KOPT-K1 (cell line): ENCODE data around the gene CDKAL1.
A peak's percentile ranks its signal among the peaks of the same experiment; 100 is the strongest.
"Not testable (repeated sequence)": the region's sequence is repeated elsewhere in the genome, so short reads cannot be mapped to it uniquely, and the experiment has no call there.

Source experiments
- H3K27ac ChIP-seq: fragments of 200-600 bp; sonication (generic); 2 replicates; pipeline ENCODE4 v1.5.1; 2016; ENCODE audit warnings: antibody characterized with exemption, mild to moderate bottlenecking, low read depth, low read length; ENCODE audit not compliant: poor library complexity, severe bottlenecking
- H3K36me3 ChIP-seq: fragments of 200-600 bp; sonication (generic); 2 replicates; pipeline ENCODE4 v1.5.1; 2017; ENCODE audit warnings: antibody characterized with exemption, mild to moderate bottlenecking, low read length, moderate library complexity; ENCODE audit not compliant: insufficient read depth
- H3K9me3 ChIP-seq: fragments of 200-600 bp; sonication (generic); 2 replicates; pipeline ENCODE4 v1.5.1; 2017; ENCODE audit warnings: antibody characterized with exemption, low read length, mild to moderate bottlenecking; ENCODE audit not compliant: insufficient read depth, poor library complexity, severe bottlenecking

The CDKAL1 gene

DNA sequence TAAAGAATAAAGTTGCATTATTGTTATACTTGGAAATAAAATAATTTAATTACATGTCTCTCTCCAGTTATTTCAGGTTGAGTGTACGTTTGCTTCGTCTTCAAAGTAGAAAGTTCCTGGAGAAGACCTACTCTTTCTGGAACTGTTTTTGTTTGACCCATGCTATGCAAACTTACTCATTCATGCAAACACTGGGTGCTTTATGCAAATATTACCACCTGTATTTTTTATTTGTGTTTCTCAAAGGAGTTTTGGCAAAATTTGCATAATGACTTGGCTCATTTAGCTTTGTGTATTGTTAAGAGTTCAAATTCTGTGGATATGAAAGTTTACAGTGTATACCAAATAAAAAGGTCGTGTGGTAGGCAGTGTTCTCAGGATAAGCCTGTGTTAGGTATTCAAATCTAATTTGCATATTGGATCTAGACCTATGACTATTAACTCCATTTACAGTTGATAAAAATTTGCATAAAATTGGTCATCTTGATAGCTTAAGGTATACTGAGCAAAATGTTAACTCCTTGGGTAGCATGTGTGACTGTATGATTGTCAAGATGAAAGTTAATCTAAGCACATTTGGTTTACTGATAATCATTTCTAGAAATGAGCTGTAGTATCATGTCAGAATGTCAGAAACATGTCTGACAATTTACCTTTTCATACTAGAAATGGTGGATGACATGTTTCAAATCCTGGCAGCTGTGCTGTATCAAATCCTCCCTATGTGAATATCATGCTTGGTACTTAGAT lies 65.2 kb downstream of the CDKAL1 start:
- Histone ChIP-seq H3K36me3 (peaks cover 10% of the 10 kb centered on the region; the same call in 1 of the 2 replicates), H3K9me3 (peaks cover 5% of the 10 kb centered on the region), H3K27ac (no peak overlapping the region)

DNA sequence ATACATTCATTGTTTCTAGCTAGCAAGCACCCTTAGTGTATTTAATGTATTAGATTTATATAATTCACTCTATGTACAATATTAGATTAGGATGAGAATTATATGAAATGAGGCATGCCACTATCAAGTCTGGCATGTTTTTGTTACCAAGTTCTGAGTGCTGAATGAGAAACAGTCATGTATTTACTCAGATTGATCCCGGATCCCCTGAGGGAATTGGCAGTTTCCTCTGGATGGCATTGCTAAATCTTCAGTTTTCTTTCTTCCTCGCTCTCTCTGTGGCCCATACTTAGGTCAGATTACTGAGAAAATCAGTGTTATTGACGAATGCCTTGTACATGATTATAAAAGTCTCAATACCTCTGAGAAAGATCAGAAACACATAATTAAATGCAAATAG lies 66.6 kb downstream of the CDKAL1 start:
- Histone ChIP-seq H3K27ac (no peak overlapping the region), H3K9me3 (no peaks in the 10 kb centered on the region), H3K36me3 (peaks cover 7% of the 10 kb centered on the region; the same call in 1 of the 2 replicates)

DNA sequence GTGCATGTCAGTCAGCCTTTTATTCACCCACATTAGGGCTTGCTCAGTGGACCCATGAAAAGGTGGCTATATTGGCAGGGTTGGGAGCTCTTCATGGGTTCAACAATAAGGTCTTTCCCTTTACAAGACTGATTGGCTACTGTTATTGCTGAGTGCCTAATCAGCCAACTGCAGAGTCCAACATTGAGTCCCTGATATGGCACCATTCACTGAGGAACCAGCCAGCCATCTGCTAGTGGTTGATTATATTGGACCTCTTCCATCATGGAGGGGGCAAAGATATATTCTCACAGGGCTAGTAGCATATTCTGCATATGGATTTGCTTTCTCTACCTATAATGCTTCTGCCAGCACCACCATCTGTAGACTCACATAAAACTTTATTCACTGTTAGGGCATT lies 69.9 kb downstream of the CDKAL1 start:
- Histone ChIP-seq H3K36me3 (no peaks in the 10 kb centered on the region), H3K27ac (no peak overlapping the region), H3K9me3 (no peaks in the 10 kb centered on the region)

DNA sequence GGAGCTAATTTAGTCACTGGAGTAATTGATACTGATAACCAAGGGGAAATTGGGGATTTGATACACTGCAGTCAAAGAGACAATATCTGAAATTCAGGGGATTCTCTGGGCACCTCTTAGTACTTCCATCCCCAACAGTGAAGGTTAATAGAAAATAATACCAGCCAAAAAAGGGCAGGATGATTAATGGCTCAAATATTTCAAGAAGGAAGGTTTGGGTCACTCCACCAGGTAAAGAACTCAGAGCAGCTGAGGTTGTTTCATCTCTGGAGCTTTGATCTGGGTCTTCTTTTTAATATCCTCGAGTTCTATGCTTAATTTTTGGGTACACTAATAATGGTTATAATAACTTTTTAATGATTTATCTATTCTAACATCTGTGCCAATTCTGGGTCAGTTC lies 70.8 kb downstream of the CDKAL1 start:
- Histone ChIP-seq H3K27ac (no peak overlapping the region), H3K9me3 (no peaks in the 10 kb centered on the region), H3K36me3 (no peaks in the 10 kb centered on the region)

DNA sequence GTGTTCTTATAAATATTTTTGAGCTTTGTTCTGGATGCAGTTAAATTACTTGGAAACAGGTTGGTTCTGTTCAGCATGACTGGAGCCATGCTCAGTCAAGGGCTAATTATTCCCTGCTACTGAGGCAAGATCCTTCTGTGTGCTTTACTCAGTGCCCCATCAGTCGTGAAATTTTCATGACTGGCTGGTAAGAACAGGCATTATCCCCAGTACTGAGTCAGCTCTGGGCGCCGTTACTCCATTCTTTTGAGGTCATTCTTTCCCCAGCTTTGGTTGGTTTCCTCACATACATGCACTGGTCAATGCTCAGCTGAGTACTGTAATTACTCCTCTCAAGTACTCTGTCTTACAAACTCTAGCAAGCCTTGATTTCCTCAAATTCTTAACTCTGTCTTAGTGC lies 71.3 kb downstream of the CDKAL1 start:
- Histone ChIP-seq H3K9me3 (no peaks in the 10 kb centered on the region), H3K27ac (no peak overlapping the region), H3K36me3 (no peaks in the 10 kb centered on the region)

DNA sequence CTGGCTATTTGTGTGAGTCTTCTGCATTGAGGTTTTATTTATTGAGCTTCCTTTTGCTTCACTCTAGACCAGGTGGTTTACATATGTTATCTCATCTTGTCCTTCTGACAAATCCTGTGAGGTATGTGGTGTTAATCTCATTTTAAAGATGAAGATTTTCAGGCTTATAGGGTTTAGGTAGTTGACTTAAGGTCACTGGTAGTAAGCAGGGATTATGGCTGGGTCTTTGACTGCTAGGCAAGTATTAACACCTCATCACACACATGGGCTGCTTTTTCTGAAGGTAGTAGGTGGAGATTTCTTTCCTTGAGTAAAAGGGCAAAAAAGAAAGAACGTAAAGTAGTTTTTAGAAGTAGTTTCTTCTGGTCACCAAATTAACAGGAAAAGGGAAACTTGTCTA lies 72.6 kb downstream of the CDKAL1 start:
- no peaks in the 10 kb centered on the region for H3K9me3 ChIP-seq
- H3K27ac ChIP-seq = no peak overlapping the region
- no peaks in the 10 kb centered on the region for H3K36me3 ChIP-seq

DNA sequence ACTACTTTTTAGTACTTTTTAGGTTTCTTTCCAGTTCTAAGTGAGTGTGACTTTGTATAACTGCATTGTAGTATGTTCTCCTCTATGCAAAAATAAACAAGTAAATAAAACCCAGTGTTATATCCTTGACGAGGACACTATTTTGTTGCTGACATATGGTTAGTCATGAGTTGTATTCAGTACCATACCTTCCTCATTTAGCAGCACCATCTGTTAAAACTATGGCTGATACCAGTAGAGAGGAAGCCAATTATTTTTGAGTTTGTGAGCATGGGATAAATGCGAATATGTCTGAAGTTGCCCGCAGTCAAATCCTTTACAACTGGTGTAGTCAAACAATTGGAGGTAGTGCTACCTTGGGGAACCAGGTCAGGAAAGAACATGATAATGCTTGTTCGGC lies 74.1 kb downstream of the CDKAL1 start:
- Histone ChIP-seq H3K27ac (no peak overlapping the region), H3K36me3 (no peaks in the 10 kb centered on the region), H3K9me3 (no peaks in the 10 kb centered on the region)

DNA sequence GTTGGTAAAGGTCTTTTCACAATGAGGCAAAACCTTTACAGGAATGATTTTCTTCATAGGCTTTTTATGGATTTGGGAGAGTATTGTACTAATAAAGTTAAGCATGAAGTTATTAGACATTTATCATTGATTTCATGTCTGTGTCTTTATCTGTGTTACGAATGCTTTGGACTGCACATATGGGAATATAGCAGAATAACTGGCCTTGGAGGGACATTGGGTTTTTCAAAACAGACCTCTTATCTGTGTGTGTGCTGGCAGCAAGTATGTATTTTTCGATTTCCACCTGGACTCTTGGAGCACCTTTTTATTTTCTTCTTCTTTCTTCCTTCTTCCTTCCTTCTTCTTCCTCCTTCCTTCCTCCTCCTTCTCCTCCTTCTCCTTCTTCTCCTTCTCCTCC lies 74.6 kb downstream of the CDKAL1 start:
- H3K27ac ChIP-seq = no peak overlapping the region
- no peaks in the 10 kb centered on the region for H3K9me3 ChIP-seq
- H3K36me3 ChIP-seq = no peaks in the 10 kb centered on the region

DNA sequence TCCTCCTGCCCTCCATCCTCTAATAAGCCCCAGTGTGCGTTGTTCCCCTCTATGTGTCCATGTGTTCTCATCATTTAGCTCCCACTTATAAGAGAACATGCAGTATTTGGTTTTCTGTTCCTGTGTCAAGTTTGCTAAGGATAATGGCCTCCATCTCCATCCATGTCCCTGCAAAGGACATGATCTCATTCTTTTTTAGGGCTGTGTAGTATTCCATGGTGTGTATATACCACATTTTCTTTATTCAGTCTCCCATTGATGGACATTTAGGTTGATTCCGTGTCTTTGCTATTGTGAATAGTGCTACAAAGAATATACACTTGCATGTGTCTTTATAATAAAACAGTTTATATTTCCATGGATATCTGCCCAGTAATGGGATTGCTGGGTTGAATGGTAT lies 75.7 kb downstream of the CDKAL1 start:
- H3K36me3 ChIP-seq, H3K9me3 ChIP-seq: not testable (repeated sequence)

DNA sequence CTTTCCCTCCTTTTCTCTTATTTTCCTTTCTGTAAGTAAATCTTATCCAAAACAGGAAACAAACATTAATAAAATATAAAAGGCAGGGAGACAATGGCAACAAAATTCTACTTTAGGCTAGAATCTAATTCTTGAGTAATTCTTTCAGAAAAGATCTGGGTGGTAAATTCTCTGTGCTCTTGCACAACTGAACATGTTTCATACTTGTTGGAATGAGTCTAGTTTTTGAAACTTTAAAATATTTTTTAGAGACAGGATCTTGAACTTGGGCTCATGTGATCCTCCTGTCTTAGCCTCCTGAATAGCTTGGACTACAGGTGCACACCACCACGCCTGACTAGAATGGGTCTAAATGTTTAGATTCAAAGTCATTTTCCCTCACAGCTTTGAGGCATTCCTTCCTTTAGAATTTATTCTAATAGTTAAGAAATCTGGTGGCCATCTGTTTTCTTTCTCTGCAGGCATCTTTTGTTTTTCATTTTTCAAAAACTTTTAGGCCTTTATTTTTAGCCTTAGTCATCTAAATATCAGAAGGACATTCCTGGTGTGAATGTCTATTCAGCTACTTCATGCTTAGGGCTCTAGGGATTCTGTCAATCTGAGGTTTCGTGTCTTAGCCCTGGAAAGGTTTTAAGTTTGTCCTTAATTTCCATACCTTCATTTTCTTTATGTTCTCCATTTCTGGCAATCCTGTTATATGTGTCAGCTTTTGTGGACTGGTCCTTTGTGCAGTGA lies 76.5 kb downstream of the CDKAL1 start:
- Histone ChIP-seq H3K36me3 (no peaks in the 10 kb centered on the region), H3K9me3 (no peaks in the 10 kb centered on the region), H3K27ac (no peak overlapping the region)

More for the DNA sequence above, 75.7 kb downstream of the CDKAL1 start:
- H3K27ac ChIP-seq = not testable (repeated sequence)

DNA sequence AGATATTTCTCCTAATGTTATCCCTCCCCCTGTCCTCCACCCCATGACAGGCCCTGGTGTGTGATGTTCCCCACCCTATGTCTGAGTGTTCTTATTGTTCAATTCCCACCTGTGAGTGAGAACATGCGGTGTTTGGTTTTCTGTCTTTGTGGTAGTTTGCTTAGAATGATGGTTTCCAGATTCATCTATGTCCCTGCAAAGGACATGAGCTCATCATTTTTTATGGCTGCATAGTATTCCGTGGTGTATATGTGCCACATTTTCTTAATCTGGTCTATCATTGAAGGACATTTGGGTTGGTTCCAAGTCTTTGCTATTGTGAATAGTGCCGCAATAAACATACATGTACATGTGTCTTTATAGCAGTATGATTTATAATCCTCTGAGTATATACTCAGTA lies 83.3 kb downstream of the CDKAL1 start:
- not testable (repeated sequence) for H3K36me3 ChIP-seq, H3K9me3 ChIP-seq
- peak overlapping the region; percentile 11 for H3K27ac ChIP-seq

DNA sequence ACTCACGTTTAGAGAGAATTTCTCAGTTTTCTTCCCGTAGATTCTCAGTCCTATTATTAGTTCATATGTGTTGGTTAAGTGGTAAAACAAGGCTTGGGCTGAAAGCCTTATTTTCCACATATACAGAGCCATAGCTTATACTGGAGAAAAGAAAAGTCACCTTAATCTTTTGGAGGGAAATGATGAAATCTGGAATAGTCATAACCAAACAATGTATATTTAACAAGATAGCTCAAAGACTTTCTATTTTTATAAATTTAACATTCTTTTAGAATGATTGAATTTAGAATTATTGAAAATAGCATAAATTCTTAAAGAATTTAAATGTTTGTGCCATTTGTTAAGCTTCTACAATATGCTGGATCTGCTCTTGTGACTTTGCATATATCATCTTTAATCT lies 85.8 kb downstream of the CDKAL1 start:
- Histone ChIP-seq H3K36me3 (no peaks in the 10 kb centered on the region), H3K9me3 (no peaks in the 10 kb centered on the region), H3K27ac (no peak overlapping the region)

DNA sequence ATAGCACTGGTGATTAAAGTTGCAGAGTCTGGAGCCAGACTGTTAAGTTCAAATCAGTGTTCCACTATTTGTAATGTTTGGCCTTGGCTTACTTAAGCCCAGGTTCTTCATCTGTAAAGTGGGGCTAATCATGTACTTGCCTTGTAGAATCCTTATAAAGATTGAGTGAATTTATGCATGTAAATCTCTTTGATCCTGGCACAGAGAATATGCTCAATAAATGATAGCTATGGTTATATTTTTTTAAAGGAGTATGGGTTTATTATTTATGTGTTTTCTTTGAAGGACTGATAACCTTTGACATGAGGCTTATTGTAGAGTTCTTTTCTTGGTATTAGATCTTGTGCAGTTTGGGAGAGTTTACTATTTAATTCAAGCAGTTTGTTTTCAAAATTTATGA lies 89.5 kb downstream of the CDKAL1 start:
- Histone ChIP-seq H3K9me3 (no peaks in the 10 kb centered on the region), H3K36me3 (no peaks in the 10 kb centered on the region), H3K27ac (no peak overlapping the region)

DNA sequence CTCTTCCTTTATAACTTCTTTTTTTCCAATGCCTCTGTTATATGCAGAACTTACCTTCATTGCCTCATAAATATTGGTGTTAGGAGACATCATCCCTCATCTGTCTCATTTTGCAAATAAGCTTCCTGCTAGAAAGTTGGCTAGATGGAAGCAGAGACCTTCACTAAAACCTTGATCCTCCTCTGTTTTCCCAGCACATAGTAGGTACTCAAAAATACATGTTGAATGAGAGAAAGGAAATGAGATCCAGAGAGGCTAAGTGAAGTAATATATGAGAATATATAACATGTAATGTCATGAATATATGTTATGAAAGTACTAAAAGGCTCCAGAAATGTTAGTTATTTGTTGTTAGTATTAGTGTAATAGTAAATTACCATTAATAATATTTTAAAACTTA lies 91.9 kb downstream of the CDKAL1 start:
- no peaks in the 10 kb centered on the region for H3K9me3 ChIP-seq
- no peaks in the 10 kb centered on the region for H3K36me3 ChIP-seq
- H3K27ac ChIP-seq = no peak overlapping the region

DNA sequence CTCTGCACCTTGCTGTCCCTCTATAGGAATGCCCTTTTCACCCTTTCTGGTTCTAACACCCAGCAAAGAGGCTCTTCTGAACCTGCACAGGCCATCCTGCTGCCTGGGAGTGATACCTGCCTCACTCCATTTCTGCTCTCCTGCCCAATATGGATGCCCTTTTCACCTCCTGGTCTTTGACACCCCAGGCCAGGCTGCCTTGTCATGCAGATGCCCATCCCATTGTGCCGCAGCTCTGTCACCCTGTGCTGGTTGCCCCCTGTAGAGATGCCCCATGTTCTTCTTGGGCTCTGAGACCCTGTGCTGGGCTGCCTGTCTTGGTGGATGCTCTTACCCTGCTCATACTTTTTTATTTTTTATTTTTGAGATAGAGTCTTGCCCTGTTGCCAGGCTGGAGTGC lies 95.3 kb downstream of the CDKAL1 start:
- no peak overlapping the region for H3K27ac ChIP-seq
- H3K36me3 ChIP-seq = no peaks in the 10 kb centered on the region
- H3K9me3 ChIP-seq = no peaks in the 10 kb centered on the region

DNA sequence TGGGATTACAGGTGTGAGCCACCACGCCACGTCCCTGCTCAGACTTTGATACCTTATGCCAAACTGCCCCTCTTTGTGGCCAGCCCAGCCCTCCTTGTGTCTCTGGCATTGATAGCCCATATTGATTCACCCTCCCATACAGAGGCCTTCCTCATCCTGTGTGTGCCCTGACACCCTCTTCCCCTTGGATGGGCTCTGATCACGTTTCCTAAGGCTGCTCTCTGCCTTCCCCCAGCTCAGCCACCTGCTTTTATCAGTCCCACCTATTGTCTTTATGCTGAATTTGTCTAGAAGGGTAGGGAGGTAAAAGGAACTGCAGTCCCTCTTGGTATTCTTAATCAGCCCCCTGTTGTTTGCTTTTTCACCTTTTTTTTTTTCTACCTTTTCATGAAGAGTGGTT lies 95.9 kb downstream of the CDKAL1 start:
- no peak overlapping the region for H3K27ac ChIP-seq
- no peaks in the 10 kb centered on the region for H3K36me3 ChIP-seq
- H3K9me3 ChIP-seq = no peaks in the 10 kb centered on the region
